HG02885 (cell line): Measurements from ENCODE around the gene SPINT2.
"Not testable (repeated sequence)": the region's sequence is repeated elsewhere in the genome, so short reads cannot be mapped to it uniquely, and the experiment has no call there.

ENCODE experiments used
- ATAC-seq: cut with Tn5 transposase; IDR thresholded peaks from one replicate; pipeline ENCODE4 v1.9.1; 2021; ENCODE audit warnings: mild to moderate bottlenecking; ENCODE audit not compliant: unreplicated experiment, poor library complexity

The SPINT2 gene

GRCh38 chr19:38316477-38317067 is 52.2 kb downstream of the SPINT2 start:
- no peak for ATAC-seq

- ATAC-seq: no peak
These were observed 52.8 kb downstream of the SPINT2 start for GRCh38 chr19:38317104-38317612.

- ATAC-seq: no peak
These were observed 54.3 kb downstream of the SPINT2 start for GRCh38 chr19:38318660-38319059.

GRCh38 chr19:38319421-38320258 is 55.3 kb downstream of the SPINT2 start, which contains the start of gene KCNK6:
Gene KCNK6, plus strand, starts transcription at chr19:38319845. Its CDS starts 106 bp downstream, at chr19:38319951.
- ATAC-seq: no peak

GRCh38 chr19:38320969-38321339 is 56.6 kb downstream of the SPINT2 start:
- ATAC-seq: no peak

GRCh38 chr19:38321646-38322196 is 57.3 kb downstream of the SPINT2 start:
- no peak for ATAC-seq

- no peak for ATAC-seq
These were observed 58.9 kb downstream of the SPINT2 start for GRCh38 chr19:38323291-38323690.

- ATAC-seq: no peak
These were observed 60.1 kb downstream of the SPINT2 start for GRCh38 chr19:38324431-38324830.

- ATAC-seq: no peak
These were observed 62.2 kb downstream of the SPINT2 start for GRCh38 chr19:38326591-38326990.

GRCh38 chr19:38329651-38330050 is 65.3 kb downstream of the SPINT2 start:
- ATAC-seq: no peak

GRCh38 chr19:38331728-38332127 is 67.4 kb downstream of the SPINT2 start:
- ATAC-seq: no peak

GRCh38 chr19:38333245-38333644 is 68.9 kb downstream of the SPINT2 start:
- no peak for ATAC-seq

- ATAC-seq: peak; percentile 72
These were observed 71.7 kb downstream of the SPINT2 start for GRCh38 chr19:38335949-38336637.

GRCh38 chr19:38336638-38337359 is 72.4 kb downstream of the SPINT2 start:
- peak; percentile 54 for ATAC-seq

GRCh38 chr19:38337360-38337653 is 72.9 kb downstream of the SPINT2 start:
- ATAC-seq: no peak

- ATAC-seq: not testable (repeated sequence)
These were observed 74.6 kb downstream of the SPINT2 start for GRCh38 chr19:38339011-38339410.

- ATAC-seq: no peak
These were observed 76.6 kb downstream of the SPINT2 start for GRCh38 chr19:38340927-38341326.
